HG02678 (cell line): ENCODE data around the gene FBXO31.
"Not testable (repeated sequence)": the region's sequence is repeated elsewhere in the genome, so short reads cannot be mapped to it uniquely, and the experiment has no call there.

Experiments used
- ATAC-seq: cut with Tn5 transposase; IDR thresholded peaks from one replicate; pipeline ENCODE4 v1.9.1; 2021; ENCODE audit warnings: mild to moderate bottlenecking, moderate library complexity; ENCODE audit not compliant: unreplicated experiment

The FBXO31 gene

GRCh38 chr16:87387942-87388817 lies 4.6 kb upstream of the FBXO31 start:
- ATAC-seq, result peak; percentile 46

- not testable (repeated sequence) for ATAC-seq
Measured at GRCh38 chr16:87384875-87385167, 1.2 kb upstream of the FBXO31 start.

GRCh38 chr16:87384162-87384874 lies 742 bp upstream of the FBXO31 start:
- peak; percentile 8 for ATAC-seq

GRCh38 chr16:87382023-87382785 lies 1.4 kb downstream of the FBXO31 start:
- ATAC-seq, result no peak

- ATAC-seq, result no peak
Measured at GRCh38 chr16:87380881-87381280, 2.7 kb downstream of the FBXO31 start.

- ATAC-seq, result no peak
Measured at GRCh38 chr16:87380403-87380802, 3.2 kb downstream of the FBXO31 start.

GRCh38 chr16:87379312-87379752 lies 4.2 kb downstream of the FBXO31 start:
- not testable (repeated sequence) for ATAC-seq

- no peak for ATAC-seq
Measured at GRCh38 chr16:87376660-87377059, 6.9 kb downstream of the FBXO31 start.

GRCh38 chr16:87375426-87376135 lies 8.0 kb downstream of the FBXO31 start:
- no peak for ATAC-seq

GRCh38 chr16:87374313-87374712 lies 9.3 kb downstream of the FBXO31 start:
- ATAC-seq, result no peak

- ATAC-seq, result no peak
Measured at GRCh38 chr16:87372305-87372704, 11.3 kb downstream of the FBXO31 start.

GRCh38 chr16:87371261-87371866 lies 12.2 kb downstream of the FBXO31 start:
- ATAC-seq, result no peak

- ATAC-seq, result no peak
Measured at GRCh38 chr16:87369796-87370719, 13.5 kb downstream of the FBXO31 start.

- no peak for ATAC-seq
Measured at GRCh38 chr16:87369117-87369765, 14.3 kb downstream of the FBXO31 start.

GRCh38 chr16:87368029-87368770 lies 15.4 kb downstream of the FBXO31 start:
- ATAC-seq, result no peak

GRCh38 chr16:87367529-87367928 lies 16.0 kb downstream of the FBXO31 start:
- ATAC-seq, result no peak

- no peak for ATAC-seq
Measured at GRCh38 chr16:87366930-87367329, 16.6 kb downstream of the FBXO31 start.

- ATAC-seq, result no peak
Measured at GRCh38 chr16:87366288-87366687, 17.3 kb downstream of the FBXO31 start.
